MM.1S (cell line): ENCODE data around the gene FZR1.

Source experiments
- DNase-seq: peaks from one replicate; pipeline ENCODE4 v3.0.0-alpha.2; 2015
- H2AFZ ChIP-seq: fragments of 300-600 bp; sonication (generic); 2 replicates; pipeline ENCODE4 v1.6.0; 2016; ENCODE audit warnings: antibody characterized with exemption, low read length
- H3F3A ChIP-seq: fragments of 300-600 bp; sonication (generic); 2 replicates; pipeline ENCODE4 v1.6.1; 2016; ENCODE audit warnings: mild to moderate bottlenecking, antibody characterized with exemption, low read length, moderate library complexity, mixed read lengths; ENCODE audit not compliant: insufficient read depth
- H3K27ac ChIP-seq: fragments of 300-600 bp; sonication (generic); 2 replicates; pipeline ENCODE4 v1.5.1; 2016; ENCODE audit warnings: mild to moderate bottlenecking, low read length
- H3K27me3 ChIP-seq: fragments of 300-600 bp; sonication (generic); replicated peaks from 2 replicates; pipeline ENCODE4 v1.6.0; 2016; ENCODE audit warnings: low read length; ENCODE audit not compliant: insufficient read depth
- H3K36me3 ChIP-seq: fragments of 300-600 bp; sonication (generic); replicated peaks from 2 replicates; pipeline ENCODE4 v1.6.1; 2016; ENCODE audit warnings: mild to moderate bottlenecking, low read length, mixed read lengths; ENCODE audit not compliant: insufficient read depth
- H3K4me1 ChIP-seq: fragments of 300-600 bp; sonication (generic); 2 replicates; pipeline ENCODE4 v1.6.1; 2016; ENCODE audit warnings: low read length, mixed read lengths
- H3K4me2 ChIP-seq: fragments of 300-600 bp; sonication (generic); 2 replicates; pipeline ENCODE4 v1.6.0; 2016; ENCODE audit warnings: low read depth, low read length
- H3K4me3 ChIP-seq: fragments of 300-600 bp; sonication (generic); 2 replicates; pipeline ENCODE4 v1.5.1; 2016; ENCODE audit warnings: low read length, mixed read lengths
- H3K79me2 ChIP-seq: fragments of 300-600 bp; sonication (generic); 2 replicates; pipeline ENCODE4 v1.6.1; 2016; ENCODE audit warnings: mixed run types, low read length, mixed read lengths
- H3K9ac ChIP-seq: fragments of 300-600 bp; sonication (generic); 2 replicates; pipeline ENCODE4 v1.6.1; 2016; ENCODE audit warnings: low read length, mixed read lengths
- H3K9me2 ChIP-seq: fragments of 300-600 bp; sonication (generic); replicated peaks from 2 replicates; pipeline ENCODE4 v1.6.1; 2016; ENCODE audit warnings: mild to moderate bottlenecking, low read length, mixed read lengths; ENCODE audit not compliant: insufficient read depth
- H3K9me3 ChIP-seq: fragments of 300-600 bp; sonication (generic); replicated peaks from 2 replicates; pipeline ENCODE4 v1.6.1; 2016; ENCODE audit warnings: mild to moderate bottlenecking, low read length, mixed read lengths; ENCODE audit not compliant: insufficient read depth
- H4K20me1 ChIP-seq: fragments of 300-600 bp; sonication (generic); 2 replicates; pipeline ENCODE4 v1.6.1; 2016; ENCODE audit warnings: mild to moderate bottlenecking, low read length, moderate library complexity, mixed read lengths; ENCODE audit not compliant: insufficient read depth
- EZH2 ChIP-seq: fragments of 300-600 bp; sonication (generic); optimal IDR thresholded peaks from 2 replicates; pipeline ENCODE3; 2017; ENCODE audit warnings: low read depth, mild to moderate bottlenecking, antibody characterized with exemption, low read length, mixed read lengths
- EZH2phosphoT487 ChIP-seq: fragments of 300-600 bp; sonication (generic); IDR thresholded peaks from 2 replicates; pipeline ENCODE4 v1.6.1; 2018; ENCODE audit warnings: antibody characterized with exemption, low read length
- TF ChIP-seq, protein P1 (sequence below): fragments of 300-600 bp; sonication (generic); IDR thresholded peaks from 2 replicates; pipeline ENCODE4 v1.5.1; 2016; ENCODE audit warnings: antibody characterized with exemption, low read length, mixed read lengths

FZR1 gene

DNA sequence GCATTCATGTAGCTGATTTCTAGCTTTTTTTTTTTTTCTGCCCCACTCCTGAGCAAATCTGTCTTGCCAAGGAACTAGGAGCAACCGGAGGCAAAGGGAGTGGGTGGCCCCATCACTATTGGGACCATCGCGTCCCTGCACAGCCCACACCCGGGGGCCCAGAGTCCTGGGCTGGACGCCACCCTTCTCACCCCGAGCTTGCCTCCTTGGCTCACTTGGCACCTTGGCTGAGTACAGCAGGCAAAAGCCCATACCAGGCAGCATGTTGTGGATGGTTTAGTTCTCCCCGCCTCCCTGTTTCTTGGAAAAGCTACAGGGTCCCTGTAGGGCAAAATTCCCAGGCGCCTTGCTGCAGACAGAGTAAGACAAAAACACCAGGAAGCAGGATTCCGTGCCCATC, 39.5 kb upstream of the FZR1 start:
- no peak overlapping the region for H3K4me3 ChIP-seq
- H3K36me3 ChIP-seq = no peaks in the 10 kb centered on the region
- no peak overlapping the region for H3K4me2 ChIP-seq
- H3K9me2 ChIP-seq = no peaks in the 10 kb centered on the region
- TF ChIP-seq EZH2phosphoT487 (no peak), EZH2 (no peak)
- TF ChIP-seq, protein P1, sequence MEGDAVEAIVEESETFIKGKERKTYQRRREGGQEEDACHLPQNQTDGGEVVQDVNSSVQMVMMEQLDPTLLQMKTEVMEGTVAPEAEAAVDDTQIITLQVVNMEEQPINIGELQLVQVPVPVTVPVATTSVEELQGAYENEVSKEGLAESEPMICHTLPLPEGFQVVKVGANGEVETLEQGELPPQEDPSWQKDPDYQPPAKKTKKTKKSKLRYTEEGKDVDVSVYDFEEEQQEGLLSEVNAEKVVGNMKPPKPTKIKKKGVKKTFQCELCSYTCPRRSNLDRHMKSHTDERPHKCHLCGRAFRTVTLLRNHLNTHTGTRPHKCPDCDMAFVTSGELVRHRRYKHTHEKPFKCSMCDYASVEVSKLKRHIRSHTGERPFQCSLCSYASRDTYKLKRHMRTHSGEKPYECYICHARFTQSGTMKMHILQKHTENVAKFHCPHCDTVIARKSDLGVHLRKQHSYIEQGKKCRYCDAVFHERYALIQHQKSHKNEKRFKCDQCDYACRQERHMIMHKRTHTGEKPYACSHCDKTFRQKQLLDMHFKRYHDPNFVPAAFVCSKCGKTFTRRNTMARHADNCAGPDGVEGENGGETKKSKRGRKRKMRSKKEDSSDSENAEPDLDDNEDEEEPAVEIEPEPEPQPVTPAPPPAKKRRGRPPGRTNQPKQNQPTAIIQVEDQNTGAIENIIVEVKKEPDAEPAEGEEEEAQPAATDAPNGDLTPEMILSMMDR = no peak
- H3K9me3 ChIP-seq = no peaks in the 10 kb centered on the region
- DNase-seq = no peak
- H3K27ac ChIP-seq = no peak overlapping the region
- no peak overlapping the region for H2AFZ ChIP-seq
- no peaks in the 10 kb centered on the region for H3K79me2 ChIP-seq
- no peaks in the 10 kb centered on the region for H4K20me1 ChIP-seq
- H3F3A ChIP-seq = no peaks in the 10 kb centered on the region
- no peak overlapping the region for H3K9ac ChIP-seq
- peaks cover 79% of the 10 kb centered on the region for H3K27me3 ChIP-seq
- no peaks in the 10 kb centered on the region for H3K4me1 ChIP-seq

GRCh38 chr19:3467437-3468198, 38.5 kb upstream of the FZR1 start:
- Histone ChIP-seq H3K9ac (no peak overlapping the region), H4K20me1 (no peaks in the 10 kb centered on the region), H3K4me2 (no peak overlapping the region), H3K27me3 (peaks cover 78% of the 10 kb centered on the region), H3K79me2 (no peaks in the 10 kb centered on the region), H3K36me3 (no peaks in the 10 kb centered on the region), H3K9me3 (no peaks in the 10 kb centered on the region), H3K9me2 (no peaks in the 10 kb centered on the region), H3K4me3 (no peak overlapping the region), H3F3A (no peaks in the 10 kb centered on the region), H3K27ac (no peak overlapping the region), H3K4me1 (no peaks in the 10 kb centered on the region), H2AFZ (no peak overlapping the region)
- no peak for DNase-seq
- TF ChIP-seq EZH2 (no peak), EZH2phosphoT487 (no peak)
- TF ChIP-seq, protein P1 = no peak

- Histone ChIP-seq H3K4me3 (no peak overlapping the region), H3K4me1 (no peaks in the 10 kb centered on the region), H3K27ac (no peak overlapping the region), H3K9ac (no peak overlapping the region), H3K27me3 (peaks cover 72% of the 10 kb centered on the region), H3K9me3 (no peaks in the 10 kb centered on the region), H4K20me1 (no peaks in the 10 kb centered on the region), H2AFZ (no peak overlapping the region), H3K4me2 (no peak overlapping the region), H3K9me2 (no peaks in the 10 kb centered on the region), H3K79me2 (no peaks in the 10 kb centered on the region), H3K36me3 (no peaks in the 10 kb centered on the region), H3F3A (no peaks in the 10 kb centered on the region)
- DNase-seq = no peak
- TF ChIP-seq, protein P1 = no peak
- TF ChIP-seq EZH2phosphoT487 (no peak), EZH2 (no peak)
Observed at GRCh38 chr19:3468211-3468610, 37.9 kb upstream of the FZR1 start.
